H9 (cell line): ENCODE results near the gene IGIP. TPM values are rescaled to one million over a fixed set of nuclear protein-coding genes. Genes with fewer than 3 reads are reported as not detected.

Experiments used
- DNase-seq: peaks from one replicate; pipeline ENCODE4 v3.0.0-alpha.2; 2017
- H2AFZ ChIP-seq: one replicate; pipeline ENCODE4 v1.6.1; 2013; ENCODE audit warnings: mild to moderate bottlenecking, low read length, control low read depth, moderate library complexity
- H2AK5ac ChIP-seq: 2 replicates; pipeline ENCODE4 v1.6.1; 2013; ENCODE audit warnings: low read length, control low read depth, mixed read lengths; ENCODE audit not compliant: insufficient read length
- H2BK120ac ChIP-seq: one replicate; pipeline ENCODE4 v1.6.1; 2013; ENCODE audit warnings: low read depth, mild to moderate bottlenecking, low read length, control low read depth, inconsistent platforms; ENCODE audit not compliant: poor library complexity, severe bottlenecking
- H2BK12ac ChIP-seq: 2 replicates; pipeline ENCODE4 v1.6.1; 2013; ENCODE audit warnings: low read length, control low read depth, mixed read lengths, low read depth; ENCODE audit not compliant: insufficient read length
- H2BK15ac ChIP-seq: 2 replicates; pipeline ENCODE4 v1.6.1; 2013; ENCODE audit warnings: low read depth, low read length, control low read depth
- H2BK20ac ChIP-seq: one replicate; pipeline ENCODE4 v1.6.1; 2013; ENCODE audit warnings: low read depth, mild to moderate bottlenecking, low read length, control low read depth, inconsistent platforms; ENCODE audit not compliant: poor library complexity, severe bottlenecking
- H2BK5ac ChIP-seq: 2 replicates; pipeline ENCODE4 v1.6.1; 2013; ENCODE audit warnings: low read length, control low read depth, mixed read lengths; ENCODE audit not compliant: insufficient read length
- H3K14ac ChIP-seq: 2 replicates; pipeline ENCODE4 v1.6.1; 2013; ENCODE audit warnings: low read length, control low read depth; ENCODE audit not compliant: insufficient read depth
- H3K18ac ChIP-seq: 2 replicates; pipeline ENCODE4 v1.6.1; 2013; ENCODE audit warnings: low read depth, mild to moderate bottlenecking, mixed read lengths, low read length, control low read depth; ENCODE audit not compliant: insufficient read length
- H3K23ac ChIP-seq: 2 replicates; pipeline ENCODE4 v1.6.1; 2013; ENCODE audit warnings: low read length, control low read depth, mixed read lengths, low read depth; ENCODE audit not compliant: insufficient read length
- H3K23me2 ChIP-seq: 2 replicates; pipeline ENCODE4 v1.6.1; 2013; ENCODE audit warnings: low read depth, mild to moderate bottlenecking, mixed read lengths, low read length, control low read depth; ENCODE audit not compliant: insufficient read length, poor library complexity, severe bottlenecking
- H3K27ac ChIP-seq: 2 replicates; pipeline ENCODE4 v1.5.1; 2013; ENCODE audit warnings: low read length, control low read depth, mixed read lengths, low read depth; ENCODE audit not compliant: insufficient read length
- H3K27me3 ChIP-seq: 2 replicates; pipeline ENCODE4 v1.6.1; 2013; ENCODE audit warnings: low read length, control low read depth, inconsistent platforms; ENCODE audit not compliant: insufficient read depth
- H3K4ac ChIP-seq: 2 replicates; pipeline ENCODE4 v1.6.1; 2013; ENCODE audit warnings: low read depth, mild to moderate bottlenecking, control low read depth, inconsistent platforms, low read length, moderate library complexity
- H3K4me1 ChIP-seq: 2 replicates; pipeline ENCODE4 v1.6.1; 2013; ENCODE audit warnings: low read length, control low read depth, inconsistent platforms; ENCODE audit not compliant: insufficient read depth
- H3K4me2 ChIP-seq: 2 replicates; pipeline ENCODE4 v1.6.1; 2013; ENCODE audit warnings: low read length, control low read depth, mixed read lengths; ENCODE audit not compliant: insufficient read length, insufficient read depth
- H3K56ac ChIP-seq: 2 replicates; pipeline ENCODE4 v1.6.1; 2013; ENCODE audit warnings: low read depth, mild to moderate bottlenecking, mixed read lengths, low read length, control low read depth; ENCODE audit not compliant: insufficient read length
- H3K79me1 ChIP-seq: 2 replicates; pipeline ENCODE4 v1.6.1; 2013; ENCODE audit warnings: low read depth, mild to moderate bottlenecking, moderate library complexity, low read length, control low read depth, inconsistent platforms; ENCODE audit not compliant: insufficient read depth, poor library complexity, severe bottlenecking
- H3K79me2 ChIP-seq: 2 replicates; pipeline ENCODE4 v1.6.1; 2013; ENCODE audit warnings: low read length, control low read depth, inconsistent platforms; ENCODE audit not compliant: insufficient read depth
- H3K9ac ChIP-seq: 2 replicates; pipeline ENCODE4 v1.6.1; 2013; ENCODE audit warnings: low read length, control low read depth, mixed read lengths; ENCODE audit not compliant: insufficient read length; ENCODE audit errors: extremely low read depth
- H3K9me3 ChIP-seq: one replicate; pipeline ENCODE4 v1.6.1; 2013; ENCODE audit warnings: low read depth, low read length, inconsistent platforms; ENCODE audit not compliant: control insufficient read depth
- H3T11ph ChIP-seq: one replicate; pipeline ENCODE4 v1.6.1; 2013; ENCODE audit warnings: mild to moderate bottlenecking, low read length, control low read depth, inconsistent platforms
- H4K20me1 ChIP-seq: one replicate; pipeline ENCODE4 v1.6.1; 2013; ENCODE audit not compliant: control insufficient read depth, insufficient read length, insufficient read depth
- H4K5ac ChIP-seq: 2 replicates; pipeline ENCODE4 v1.6.1; 2013; ENCODE audit warnings: low read depth, mild to moderate bottlenecking, mixed read lengths, low read length, control low read depth; ENCODE audit not compliant: insufficient read length
- H4K8ac ChIP-seq: replicated peaks from 2 replicates; pipeline ENCODE4 v1.6.1; 2013; ENCODE audit warnings: low read length, control low read depth, mixed read lengths, low read depth; ENCODE audit not compliant: insufficient read length
- H4K91ac ChIP-seq: 2 replicates; pipeline ENCODE4 v1.6.1; 2013; ENCODE audit warnings: low read depth, mild to moderate bottlenecking, moderate library complexity, mixed read lengths, low read length, control low read depth; ENCODE audit not compliant: insufficient read length
- H3K27ac Mint-ChIP-seq, 3 experiments: 2 replicates in 2 of 3; 3 replicates in 1 of 3; pipeline ENCODE4 v1.8.0; 2020 to 2021; ENCODE audit warnings: mixed read lengths in 3 of 3, mild to moderate bottlenecking in 1 of 3, moderate library complexity in 1 of 3
- H3K27me3 Mint-ChIP-seq: 2 replicates; pipeline ENCODE4 v1.8.0; 2021; ENCODE audit warnings: low read depth, mild to moderate bottlenecking, moderate library complexity, mixed read lengths
- H3K36me3 Mint-ChIP-seq, 3 experiments: 2 replicates in 2 of 3; 3 replicates in 1 of 3; pipeline ENCODE4 v1.8.0; 2020 to 2021; ENCODE audit warnings: low read depth in 3 of 3, mixed read lengths in 3 of 3; ENCODE audit not compliant: insufficient read depth in 1 of 3
- H3K4me1 Mint-ChIP-seq, 2 experiments: 2 replicates each; pipeline ENCODE4 v1.8.0; 2020; ENCODE audit warnings: mixed read lengths in 2 of 2
- H3K4me3 Mint-ChIP-seq, 2 experiments: 2 replicates in 1 of 2; 3 replicates in 1 of 2; pipeline ENCODE4 v1.8.0; 2020 to 2021; ENCODE audit warnings: mild to moderate bottlenecking in 2 of 2, mixed read lengths in 2 of 2, moderate library complexity in 1 of 2
- H3K9me3 Mint-ChIP-seq, 2 experiments: 2 replicates in 1 of 2; 3 replicates in 1 of 2; pipeline ENCODE4 v1.8.0; 2020; ENCODE audit warnings: mild to moderate bottlenecking in 2 of 2, mixed read lengths in 2 of 2, moderate library complexity in 1 of 2
- WGBS: extraction: QIAGEN DNeasy Blood & Tissue Kit; methylation state at CpG from one replicate; pipeline ENCODE4 v1.1.7; 2013; ENCODE audit warnings: missing lambda C conversion rate, low lambda C conversion rate, mixed read lengths; ENCODE audit not compliant: insufficient read length; ENCODE audit errors: extremely low coverage; 5-methylcytosine and 5-hydroxymethylcytosine counted together
- total RNA-seq: library from RNA; stranded (reverse); gene quantifications from 2 replicates; pipeline ENCODE4 v1.2.1, GENCODE V29; 2021
- TF ChIP-seq, protein P1 (sequence below): fragments of 200-600 bp; sonication (generic); conservative IDR thresholded peaks from 3 replicates; pipeline ENCODE4 v1.8.0; 2021; ENCODE audit warnings: antibody characterized with exemption, mild to moderate bottlenecking

The IGIP gene
- total RNA-seq, 1 experiment from 2014 or later, result 0.52 TPM

DNA sequence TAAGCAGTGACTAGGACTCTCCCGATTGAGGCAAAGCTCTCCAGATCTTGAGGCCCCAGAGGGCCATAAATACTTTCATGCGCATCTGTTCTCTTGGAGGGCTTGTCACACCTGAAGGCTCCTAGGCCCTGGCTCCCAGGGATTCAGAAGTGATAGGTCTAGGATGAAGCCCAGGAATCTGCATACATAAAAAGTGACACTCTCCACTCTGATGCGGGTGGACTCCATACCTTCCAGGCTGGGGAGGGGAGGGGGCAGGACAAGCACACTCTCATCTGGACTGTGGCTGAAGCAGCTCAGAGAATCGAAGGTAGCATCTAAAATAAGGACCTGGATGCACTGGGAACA is 40.2 kb downstream of the IGIP start:
- Mint-ChIP-seq H3K36me3 (no peaks in the 10 kb centered on the region), H3K27me3 (peaks cover 8% of the 10 kb centered on the region; the same call in 1 of the 2 replicates), H3K27ac (no peak overlapping the region), H3K4me3 (no peak overlapping the region), H3K9me3 (no peaks in the 10 kb centered on the region), H3K4me1 (no peaks in the 10 kb centered on the region)
- Histone ChIP-seq H2BK15ac (no peak overlapping the region), H3K79me2 (no peaks in the 10 kb centered on the region), H2BK12ac (no peak overlapping the region), H3K4ac (no peak overlapping the region), H2BK120ac (no peak overlapping the region), H2BK20ac (no peak overlapping the region), H4K8ac (no peak overlapping the region), H3K56ac (no peak overlapping the region), H2BK5ac (no peak overlapping the region), H2AK5ac (no peak overlapping the region), H4K5ac (no peak overlapping the region), H3T11ph (no peak overlapping the region), H3K18ac (no peak overlapping the region), H3K23ac (no peak overlapping the region), H3K9me3 (no peaks in the 10 kb centered on the region), H3K14ac (no peak overlapping the region; the same call in 1 of the 2 replicates), H3K27ac (no peak overlapping the region), H3K79me1 (no peaks in the 10 kb centered on the region), H3K23me2 (no peaks in the 10 kb centered on the region), H4K20me1 (no peaks in the 10 kb centered on the region), H3K4me2 (no peak overlapping the region), H3K9ac (no peak overlapping the region), H3K27me3 (no peaks in the 10 kb centered on the region), H4K91ac (no peak overlapping the region), H3K4me1 (no peaks in the 10 kb centered on the region; the same call in 1 of the 2 replicates), H2AFZ (no peak overlapping the region)
- no CpG with 5 or more reads among the region's 4 CpGs for WGBS
- no peak for DNase-seq
- TF ChIP-seq, protein P1, sequence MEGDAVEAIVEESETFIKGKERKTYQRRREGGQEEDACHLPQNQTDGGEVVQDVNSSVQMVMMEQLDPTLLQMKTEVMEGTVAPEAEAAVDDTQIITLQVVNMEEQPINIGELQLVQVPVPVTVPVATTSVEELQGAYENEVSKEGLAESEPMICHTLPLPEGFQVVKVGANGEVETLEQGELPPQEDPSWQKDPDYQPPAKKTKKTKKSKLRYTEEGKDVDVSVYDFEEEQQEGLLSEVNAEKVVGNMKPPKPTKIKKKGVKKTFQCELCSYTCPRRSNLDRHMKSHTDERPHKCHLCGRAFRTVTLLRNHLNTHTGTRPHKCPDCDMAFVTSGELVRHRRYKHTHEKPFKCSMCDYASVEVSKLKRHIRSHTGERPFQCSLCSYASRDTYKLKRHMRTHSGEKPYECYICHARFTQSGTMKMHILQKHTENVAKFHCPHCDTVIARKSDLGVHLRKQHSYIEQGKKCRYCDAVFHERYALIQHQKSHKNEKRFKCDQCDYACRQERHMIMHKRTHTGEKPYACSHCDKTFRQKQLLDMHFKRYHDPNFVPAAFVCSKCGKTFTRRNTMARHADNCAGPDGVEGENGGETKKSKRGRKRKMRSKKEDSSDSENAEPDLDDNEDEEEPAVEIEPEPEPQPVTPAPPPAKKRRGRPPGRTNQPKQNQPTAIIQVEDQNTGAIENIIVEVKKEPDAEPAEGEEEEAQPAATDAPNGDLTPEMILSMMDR, result no peak
